HEK293T (cell line): Measurements from ENCODE around the gene PPP6R3.

Experiments
- FOXM1 ChIP-seq: fragments of 450-650 bp; IDR thresholded peaks from 2 replicates; pipeline ENCODE4 v1.6.1; 2017; ENCODE audit warnings: mild to moderate bottlenecking, borderline replicate concordance
- NFRKB ChIP-seq: fragments of 450-650 bp; IDR thresholded peaks from 2 replicates; pipeline ENCODE4 v1.6.1; 2016; ENCODE audit warnings: mild to moderate bottlenecking, moderate library complexity

- no peak for TF ChIP-seq FOXM1
- TF ChIP-seq NFRKB = no peak
Measured at GRCh38 chr11:68655806-68656205, 195.3 kb downstream of the PPP6R3 start.
